NOMO-1 treated with dmso at 0.1 percent for 144 hours (cell line): ENCODE data around the gene KLF7.

ENCODE experiments used
- DNase-seq: peaks from one replicate; lab custom pipeline; 2025; ENCODE audit not compliant: unreplicated experiment; lab: John Stamatoyannopoulos, UW

The KLF7 gene

DNA sequence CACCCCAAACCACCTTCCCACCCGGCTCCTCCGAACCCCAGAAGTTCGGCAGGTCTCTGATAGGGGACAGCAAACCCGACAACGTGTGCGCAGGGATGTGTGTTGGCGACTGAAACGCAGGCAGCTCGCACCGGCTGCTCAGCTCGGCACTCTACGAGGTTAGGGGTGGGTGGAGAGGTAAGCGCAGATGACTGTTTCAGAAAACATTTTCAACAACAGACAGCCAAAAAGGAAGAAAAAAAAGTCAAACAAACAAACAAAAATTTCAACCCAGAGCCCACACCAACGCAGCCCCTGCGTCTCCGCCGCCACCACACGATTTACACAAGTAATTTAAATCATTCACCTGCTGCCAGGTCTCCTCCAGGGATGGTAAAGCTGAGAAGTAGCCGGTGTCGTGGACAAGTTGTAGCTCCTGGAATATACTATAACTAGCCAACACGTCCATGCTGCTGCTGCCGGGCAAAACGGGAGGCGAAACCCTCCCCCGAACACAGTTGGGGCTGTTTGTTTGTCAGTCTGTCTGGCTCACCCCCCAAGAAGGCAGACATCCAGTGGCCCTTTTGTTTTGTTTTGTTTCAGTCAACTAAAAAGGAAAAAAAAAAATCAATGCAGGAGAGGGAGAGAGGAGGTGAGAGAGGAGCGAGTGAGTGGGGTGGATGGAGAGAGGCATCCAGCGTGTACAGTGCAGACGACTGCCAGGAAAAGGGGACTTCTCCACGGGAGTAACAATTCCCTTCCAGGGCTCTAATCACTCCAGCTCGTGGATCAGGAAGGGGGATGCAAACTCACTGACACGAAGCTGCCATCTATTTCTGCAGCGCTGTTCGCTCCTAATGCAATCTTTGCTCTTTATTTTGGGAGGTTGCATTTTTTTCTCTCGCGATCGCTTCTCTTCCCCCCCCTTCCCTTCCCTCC lies at the start of gene KLF7:
TSS of gene KLF7 (minus strand) at position 828 of the 918 bp plus-strand sequence. CDS start at position 448, 380 bp downstream.
- DNase-seq, result no peak

DNA sequence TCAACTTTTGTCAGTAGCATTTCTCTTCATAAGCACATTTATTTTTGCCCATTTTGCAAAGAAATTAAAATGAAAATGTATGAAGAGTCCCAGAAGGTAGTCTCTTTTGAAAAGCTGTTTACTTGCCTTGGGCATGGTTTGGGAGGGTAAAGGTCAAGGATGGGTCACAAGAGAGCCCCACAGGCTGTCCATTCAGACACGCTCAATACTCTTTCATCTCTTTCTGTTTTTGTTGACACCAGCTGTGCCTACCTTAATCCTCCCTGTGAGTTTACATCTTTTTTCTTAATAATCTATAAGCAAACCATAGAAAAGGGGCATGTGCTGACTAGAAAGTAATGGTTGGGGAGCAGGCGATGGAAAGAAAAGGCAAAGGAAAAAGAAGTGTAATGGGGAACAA lies 49.6 kb upstream of the KLF7 start:
- no peak for DNase-seq

DNA sequence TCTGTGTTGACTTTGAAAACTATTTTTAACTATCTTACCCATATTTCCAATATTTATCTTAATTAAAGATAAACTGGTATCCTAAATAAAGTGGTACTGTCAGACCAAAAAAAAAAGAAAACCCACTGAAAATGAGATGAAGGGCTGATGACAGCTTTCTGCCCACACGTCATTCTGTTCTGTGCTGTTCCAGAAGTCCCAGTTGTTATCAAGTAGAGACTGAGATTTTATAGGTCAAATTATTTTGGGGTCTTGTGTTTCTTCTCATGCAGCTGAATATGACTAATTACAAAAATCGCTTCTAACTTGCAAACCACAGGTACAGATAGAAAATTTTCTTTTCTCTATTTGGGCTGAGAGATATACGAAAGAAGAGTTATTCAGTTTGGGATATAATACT lies 48.7 kb upstream of the KLF7 start:
- no peak for DNase-seq

DNA sequence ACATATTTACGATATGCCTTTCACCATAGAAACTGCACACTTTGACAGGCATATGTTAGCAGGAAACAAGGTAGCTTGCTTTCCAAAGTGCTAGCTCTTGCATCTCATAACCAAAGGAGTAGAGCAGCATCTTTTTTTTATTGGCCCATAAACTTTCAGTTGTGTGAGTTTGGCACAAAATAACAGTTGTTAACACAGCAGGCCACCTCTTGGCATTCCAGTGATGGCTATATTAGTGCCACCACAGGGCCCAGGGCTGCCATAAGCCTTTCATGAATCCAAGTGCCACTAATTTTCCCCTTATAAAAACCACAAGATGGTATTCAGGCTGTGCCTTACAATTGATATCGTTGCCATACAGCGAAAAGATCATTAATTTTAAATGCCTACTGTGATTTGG lies 40.3 kb upstream of the KLF7 start:
- no peak for DNase-seq

DNA sequence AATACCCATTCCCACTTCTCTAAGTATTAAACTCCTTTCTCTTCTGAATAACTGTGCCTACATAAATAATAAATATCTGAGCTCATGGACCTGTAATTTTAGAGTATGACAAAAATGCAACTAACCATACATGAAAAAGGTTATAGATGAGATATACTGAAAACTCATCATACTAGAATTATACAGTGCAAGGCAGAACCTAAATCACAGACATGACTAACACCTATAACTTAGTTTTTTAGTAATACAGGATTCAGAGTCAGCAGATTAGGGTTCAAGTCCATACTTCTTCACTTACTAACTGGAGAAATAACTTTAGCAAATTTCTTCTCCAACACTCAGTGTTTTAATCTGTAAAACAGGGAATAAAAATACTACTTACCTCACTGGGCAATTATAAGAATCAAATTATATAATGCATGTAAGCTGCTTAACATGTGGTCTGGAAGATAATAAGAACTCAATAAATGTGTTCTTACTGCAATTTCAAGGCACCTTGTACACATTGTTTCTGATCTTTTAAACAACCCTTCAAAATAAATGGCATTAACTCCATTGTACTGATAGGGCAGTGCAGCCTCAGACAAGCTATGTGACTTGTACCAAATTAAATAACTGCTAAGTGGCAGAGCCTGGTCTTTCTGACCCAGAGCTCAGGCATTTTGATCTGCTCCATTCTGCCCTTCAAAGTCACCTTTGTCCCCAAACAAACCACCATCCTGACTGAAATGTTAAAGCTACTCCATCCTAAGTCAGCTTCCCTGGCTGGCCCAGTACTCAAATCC lies 39.6 kb upstream of the KLF7 start:
- no peak for DNase-seq

DNA sequence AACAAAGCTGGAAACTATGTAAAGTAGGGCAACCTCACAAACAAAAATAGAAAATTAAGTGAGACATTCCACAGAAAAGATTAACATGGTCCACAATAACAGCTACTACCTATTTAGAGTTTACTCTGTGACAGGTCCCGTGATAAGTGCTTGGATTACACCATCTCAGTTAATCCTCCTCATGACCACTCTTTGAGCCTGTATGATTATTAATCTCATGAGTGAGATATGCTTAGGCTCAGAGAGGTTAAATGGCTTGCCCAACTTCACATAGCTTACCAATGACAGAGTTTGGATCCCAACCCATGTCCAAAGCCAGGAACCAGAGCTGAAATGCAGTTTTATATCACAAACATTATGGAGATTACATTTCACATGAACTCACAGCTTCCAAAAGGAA lies 37.3 kb upstream of the KLF7 start:
- DNase-seq, result no peak

DNA sequence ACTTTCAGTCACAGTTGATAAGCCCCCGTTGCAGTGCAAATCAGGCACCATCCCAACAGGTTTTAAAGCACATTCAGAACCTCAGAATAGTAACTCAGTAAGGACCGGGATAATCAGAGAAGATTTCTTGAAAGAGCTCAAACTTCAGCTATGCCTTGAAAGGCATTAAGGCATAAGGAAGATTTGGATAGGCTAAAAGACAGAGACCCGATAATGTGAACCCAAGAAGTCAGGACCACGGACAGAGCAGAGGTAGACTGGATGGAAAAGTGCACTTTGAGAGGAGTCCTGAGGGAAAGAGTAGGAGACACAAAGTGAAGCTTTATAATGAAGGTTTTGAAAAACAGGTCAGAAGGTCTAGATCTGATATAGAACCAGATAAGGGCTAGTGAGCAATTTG lies 36.9 kb upstream of the KLF7 start:
- no peak for DNase-seq

DNA sequence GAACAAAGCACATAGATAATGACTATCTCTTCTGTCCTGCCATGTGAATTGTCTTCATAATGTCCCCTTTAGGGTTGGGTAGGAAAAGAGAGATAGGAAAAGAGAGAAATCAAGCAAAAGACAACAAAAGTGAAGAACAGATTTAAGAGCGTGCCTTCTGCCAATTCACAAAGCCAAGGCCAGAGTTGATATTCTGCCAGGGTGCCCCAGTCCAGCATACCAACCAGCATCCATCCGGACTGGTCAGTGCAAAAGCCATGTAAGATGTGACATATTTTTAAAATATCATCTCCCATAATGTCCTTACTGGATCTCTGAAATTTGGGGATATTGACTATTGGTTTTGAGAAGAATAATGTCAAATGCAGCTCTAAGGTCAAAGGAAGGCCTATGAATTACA lies 35.7 kb upstream of the KLF7 start:
- DNase-seq, result no peak

DNA sequence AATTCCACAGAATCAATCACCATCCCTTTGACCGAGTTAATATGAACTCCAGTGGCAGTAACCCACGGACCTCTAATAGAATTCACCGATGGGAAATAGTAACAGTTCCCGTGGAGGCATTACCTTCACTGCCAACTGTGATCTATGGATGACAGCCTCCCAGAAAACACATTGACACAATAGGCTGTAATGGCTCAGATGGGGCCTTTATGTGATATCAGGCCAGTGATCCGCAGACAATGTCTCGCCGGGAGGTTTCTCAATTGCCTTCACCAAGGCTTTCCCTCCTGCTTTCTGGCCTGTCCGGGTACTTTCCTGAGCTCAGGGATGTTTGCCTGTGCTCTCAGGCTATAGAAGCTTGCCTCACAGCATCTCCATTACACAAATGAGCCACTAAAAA lies 34.4 kb upstream of the KLF7 start:
- DNase-seq, result no peak

DNA sequence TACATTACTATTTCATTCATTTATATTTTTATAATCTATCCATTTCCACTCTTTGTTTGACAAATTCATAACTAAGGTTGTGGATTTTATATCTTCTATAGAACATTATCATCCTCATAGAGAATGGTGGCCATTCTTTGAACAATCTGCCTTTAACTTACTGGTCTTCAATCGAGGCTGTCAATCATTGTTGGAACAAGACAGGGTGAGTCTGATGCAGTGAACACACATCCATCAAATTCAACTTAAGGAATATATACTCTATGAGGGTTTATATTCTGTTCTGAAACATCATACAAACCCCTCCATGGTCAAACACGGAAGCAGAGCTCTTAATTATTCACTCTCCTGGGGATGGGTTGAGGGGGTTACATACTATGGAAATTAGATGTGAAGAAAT lies 28.3 kb upstream of the KLF7 start:
- no peak for DNase-seq

DNA sequence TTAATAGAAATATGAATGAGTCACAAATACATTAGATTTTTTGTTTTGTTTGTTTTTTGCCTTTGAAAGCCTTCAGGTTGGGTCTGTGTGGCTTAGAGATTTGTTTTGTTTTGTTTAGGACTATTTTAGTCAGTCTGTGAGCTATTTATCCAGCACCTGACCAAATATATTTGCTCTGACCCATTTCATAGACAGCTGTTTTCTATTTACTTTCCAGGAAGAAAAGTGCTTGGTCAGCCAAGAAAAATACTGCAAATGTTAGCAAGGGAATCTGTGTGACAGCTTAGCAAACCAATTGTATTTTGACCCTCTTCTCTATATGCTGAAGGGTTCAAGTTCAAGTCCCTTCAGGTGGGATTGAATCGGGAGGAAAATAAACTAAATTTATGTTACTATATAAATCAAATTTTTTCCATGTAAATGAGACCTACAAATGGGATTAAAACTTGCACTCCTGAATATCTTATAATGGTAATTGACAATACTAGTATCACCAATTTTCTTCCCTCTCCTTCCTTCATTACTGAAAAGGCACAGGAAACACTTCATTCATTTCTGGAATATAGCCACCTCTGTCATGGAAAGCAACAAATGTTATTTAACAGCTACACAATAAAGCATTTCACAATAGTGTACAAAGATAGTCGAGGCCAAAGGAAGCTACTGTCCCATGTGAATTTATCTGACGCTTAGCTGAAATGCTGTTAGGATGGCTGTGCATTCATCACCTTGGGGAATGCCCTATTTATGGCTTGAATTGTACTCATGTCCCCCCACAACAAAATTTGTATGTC lies 23.1 kb upstream of the KLF7 start:
- no peak for DNase-seq

DNA sequence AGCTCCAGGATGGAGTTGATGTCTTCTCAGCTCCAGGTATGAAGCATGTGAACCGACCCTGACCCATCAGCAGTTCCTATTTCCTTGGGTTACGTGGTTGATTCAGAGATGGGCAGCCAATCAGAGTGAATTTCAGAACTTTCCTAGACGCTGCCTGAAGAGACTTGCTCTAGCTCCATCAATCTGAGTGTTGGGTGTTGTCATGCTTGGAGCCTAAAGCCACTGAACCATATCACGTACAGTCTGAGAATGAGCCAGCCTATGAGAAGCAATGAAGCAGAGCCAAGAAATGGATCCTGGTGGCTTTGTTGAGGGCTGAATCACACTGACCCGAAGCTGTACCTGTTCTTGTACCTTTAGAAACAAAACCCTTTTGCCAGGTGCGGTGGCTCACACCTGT lies 19.6 kb upstream of the KLF7 start:
- no peak for DNase-seq

DNA sequence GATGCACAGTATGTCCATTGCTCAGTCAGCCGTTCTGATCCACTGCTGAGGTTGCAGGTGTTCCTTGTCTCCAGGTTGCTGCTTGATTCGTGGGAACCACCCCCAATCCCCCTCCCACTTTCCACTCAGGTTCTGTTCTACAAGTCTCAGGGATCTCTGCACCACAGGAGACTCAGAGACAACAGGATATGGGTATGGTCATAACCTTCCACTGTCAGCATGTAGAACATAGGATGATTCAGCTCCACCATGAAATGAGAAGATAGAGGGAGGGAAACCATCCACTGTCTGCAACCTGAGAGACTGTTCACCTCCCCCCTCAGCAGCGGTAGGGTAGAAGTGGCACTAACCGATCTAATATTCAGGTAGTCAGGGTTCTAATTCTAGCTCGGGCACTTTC lies 19.0 kb upstream of the KLF7 start:
- no peak for DNase-seq

DNA sequence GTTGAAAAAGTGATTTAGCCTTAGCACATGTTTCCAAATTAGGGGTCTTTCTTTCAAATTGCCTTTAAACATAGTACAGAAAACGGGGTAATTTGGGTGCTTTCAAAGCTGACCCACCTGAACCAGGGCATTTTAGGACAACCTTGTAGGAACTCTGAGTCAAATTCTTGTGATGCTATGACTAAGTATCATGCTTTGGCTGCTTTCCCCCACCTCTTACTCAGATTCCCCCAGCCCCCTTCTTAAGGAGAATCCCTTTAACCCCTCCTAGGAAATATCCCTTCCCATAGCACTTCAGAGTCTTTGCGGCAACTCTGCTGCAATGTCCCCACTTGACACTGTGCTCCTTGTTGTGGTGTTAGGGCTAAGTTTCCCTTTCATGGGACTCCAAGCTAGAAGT lies 18.6 kb upstream of the KLF7 start:
- no peak for DNase-seq

DNA sequence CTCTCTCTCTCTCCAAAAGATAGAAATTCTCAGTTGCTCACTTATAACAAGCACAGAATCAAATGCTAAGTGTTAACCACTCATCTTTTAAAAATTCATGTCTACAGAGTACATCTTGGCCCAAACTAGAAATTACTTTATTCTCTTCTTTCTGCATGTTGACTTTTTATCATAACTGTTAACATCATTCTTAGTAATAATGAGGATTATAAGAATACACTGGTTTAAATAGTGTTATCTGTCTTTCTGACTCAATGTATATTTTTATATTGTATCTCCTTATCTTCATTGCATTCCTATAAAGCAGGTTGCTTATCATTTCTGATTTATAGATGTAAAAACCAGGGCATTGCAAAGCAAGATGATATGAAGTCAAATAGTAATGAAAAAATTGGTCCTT lies 17.8 kb upstream of the KLF7 start:
- DNase-seq, result no peak

DNA sequence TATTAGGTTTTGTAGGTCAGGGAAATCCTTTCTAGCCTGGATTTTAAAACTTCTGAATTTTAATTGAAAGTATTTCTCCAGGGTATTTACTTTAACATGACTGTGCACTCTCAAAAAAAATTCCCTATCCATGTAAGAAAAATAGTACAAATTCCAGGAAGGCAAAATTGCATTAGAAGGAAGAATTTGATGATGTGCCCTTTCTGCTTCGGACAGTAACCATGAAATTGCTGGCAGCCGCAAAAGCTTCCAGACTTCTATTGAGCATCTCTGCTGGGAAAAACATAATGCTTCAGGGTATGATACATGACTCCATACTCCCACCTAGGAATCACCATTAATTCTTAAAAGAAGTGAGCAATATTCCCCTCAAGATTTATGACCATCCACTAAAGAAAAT lies 17.2 kb upstream of the KLF7 start:
- DNase-seq, result no peak

DNA sequence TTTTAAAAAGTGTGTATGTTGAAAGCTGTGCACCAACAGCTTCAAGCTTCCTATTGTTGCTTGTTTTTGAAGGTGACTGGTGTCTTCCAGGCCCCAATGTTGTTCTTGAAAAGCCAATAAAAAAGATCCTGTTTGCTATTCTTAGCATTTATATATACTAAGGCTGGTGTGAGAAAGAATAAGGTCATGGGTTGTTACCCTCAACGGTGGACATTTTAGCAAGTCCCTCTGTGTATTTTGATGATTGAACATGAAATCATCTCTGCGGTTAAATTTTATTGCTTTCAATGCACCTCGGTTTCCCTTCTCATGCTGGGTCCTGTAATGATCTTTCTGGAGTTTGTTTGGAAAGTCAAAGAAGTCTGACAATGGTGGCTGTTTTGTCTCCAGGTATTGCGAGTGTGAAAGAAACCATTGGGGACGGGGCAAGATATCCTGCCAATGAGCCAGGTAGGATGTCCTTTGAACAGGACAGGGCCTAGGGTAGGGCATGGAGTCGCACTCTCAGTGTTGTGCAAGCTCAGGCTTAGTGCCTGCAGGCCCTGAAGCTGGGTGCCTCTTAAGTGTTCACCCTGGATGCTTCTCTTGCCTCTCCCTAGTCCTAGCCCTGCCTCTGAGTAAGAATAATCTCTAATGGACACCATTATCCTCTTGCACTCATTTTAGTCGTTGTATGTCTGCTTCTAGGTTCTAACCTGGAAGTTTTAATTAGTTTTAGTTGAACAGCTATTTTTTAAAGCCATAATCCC lies 16.0 kb upstream of the KLF7 start:
- no peak for DNase-seq

DNA sequence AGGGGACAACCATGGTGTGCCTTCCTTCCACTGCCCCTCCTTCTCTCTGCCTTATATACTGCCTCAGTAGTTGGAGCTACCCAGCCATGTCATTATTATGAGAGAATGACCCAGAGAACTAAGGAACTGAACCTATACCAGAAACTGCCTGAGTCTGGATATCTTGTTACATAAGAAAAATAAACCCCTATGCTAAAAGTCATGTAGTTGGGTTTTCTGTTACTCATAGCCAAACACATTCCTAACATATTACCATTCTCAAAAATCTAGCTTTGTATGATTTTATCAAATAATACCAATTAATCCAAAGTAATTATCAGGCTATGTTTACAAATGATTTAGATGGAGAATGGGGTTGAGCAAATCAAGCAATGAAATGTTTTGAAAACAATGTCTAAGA lies 15.0 kb upstream of the KLF7 start:
- no peak for DNase-seq

DNA sequence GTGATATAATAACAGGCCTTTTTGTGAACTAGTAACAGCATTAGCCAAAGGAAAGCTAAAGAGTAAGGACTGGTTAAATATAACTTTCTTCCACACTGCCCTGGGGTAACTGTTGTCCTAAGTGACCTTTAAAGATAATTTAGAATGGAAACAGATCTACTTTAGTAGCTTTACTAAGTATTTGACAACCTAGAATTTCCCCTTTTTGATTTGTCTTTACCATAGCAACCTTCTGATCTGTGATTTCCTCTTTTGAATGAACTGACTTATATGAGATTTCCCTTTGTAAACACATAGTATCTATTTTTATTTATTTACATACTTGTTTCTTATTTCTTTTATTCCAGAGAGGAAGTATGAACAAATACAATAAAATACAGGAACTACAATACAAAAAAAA lies 10.5 kb upstream of the KLF7 start:
- DNase-seq, result no peak

DNA sequence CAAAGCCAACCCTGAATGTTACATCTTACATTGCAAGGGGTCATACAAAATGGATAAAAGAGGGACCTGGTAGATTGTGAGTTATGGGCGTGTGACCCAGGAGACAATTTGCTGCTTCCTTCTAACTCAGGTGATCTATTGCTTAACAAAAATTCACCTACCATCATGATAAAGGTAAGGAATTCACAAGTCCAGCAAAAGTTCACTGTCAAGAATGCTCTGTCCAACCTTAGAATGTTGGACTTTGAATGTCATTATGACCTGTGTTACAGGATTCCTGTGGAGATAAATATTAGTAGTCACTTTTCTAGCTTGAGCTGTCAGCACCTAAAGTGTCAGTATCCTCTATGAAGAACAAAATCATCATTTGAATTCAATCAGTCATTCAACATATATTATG lies 7.9 kb upstream of the KLF7 start:
- no peak for DNase-seq
